GM13977 (cell line): ENCODE measurements around the gene INTS7.

Experiments
- DNase-seq: peaks from one replicate; pipeline ENCODE4 v3.0.0; 2012; ENCODE audit warnings: low spot score
- CTCF ChIP-seq: IDR thresholded peaks from 2 replicates; pipeline ENCODE4 v1.5.1; 2012; ENCODE audit warnings: mild to moderate bottlenecking, control low read depth; ENCODE audit not compliant: insufficient read depth; ENCODE audit errors: extremely low read depth, missing control alignments
- in situ Hi-C: fragments of 300-500 bp; cut with MboI; formaldehyde crosslinking; loops from one replicate; pipeline ENCODE4 v1.12.0; 2022; ENCODE audit warnings: low sequenced_read_pairs, low pct_unique_long_range_greater_than_20kb, mixed read lengths, inconsistent platforms; ENCODE audit not compliant: unreplicated experiment

Gene INTS7

GRCh38 chr1:212035123-212035834, at the start of gene INTS7, which contains the start of gene DTL:
INTS7 (minus strand) TSS chr1:212035557; CDS start chr1:212035437, 120 bp downstream.
DTL (plus strand) TSS chr1:212035748; CDS start chr1:212035891, 143 bp downstream.
- TF ChIP-seq CTCF = peak; percentile 77
- in situ Hi-C loops = loop anchor here (10.0 kb wide), 1 partner anchor 350 kb away; no protein-coding TSS in a partner anchor
- peak; percentile 95 for DNase-seq

GRCh38 chr1:212082765-212083406, 47.5 kb upstream of the INTS7 start:
- in situ Hi-C loops = no loop called here
- no peak for DNase-seq
- no peak for TF ChIP-seq CTCF

GRCh38 chr1:212078826-212079225, 43.5 kb upstream of the INTS7 start:
- no peak for DNase-seq
- in situ Hi-C loops = loop anchor here (10.0 kb wide), 1 partner anchor 276 kb away; no protein-coding TSS in a partner anchor
- TF ChIP-seq CTCF = no peak

GRCh38 chr1:212077028-212077427, 41.7 kb upstream of the INTS7 start:
- no peak for DNase-seq
- no peak for TF ChIP-seq CTCF
- in situ Hi-C loops = loop anchor here (10.0 kb wide), 1 partner anchor 278 kb away; no protein-coding TSS in a partner anchor

- no peak for DNase-seq
- in situ Hi-C loops = loop anchor here (10.0 kb wide), 1 partner anchor 280 kb away; no protein-coding TSS in a partner anchor
- TF ChIP-seq CTCF = no peak
Measured at GRCh38 chr1:212074856-212075255, 39.5 kb upstream of the INTS7 start.

GRCh38 chr1:212074313-212074712, 39.0 kb upstream of the INTS7 start:
- no peak for TF ChIP-seq CTCF
- DNase-seq = no peak
- in situ Hi-C loops = loop anchor here (10.0 kb wide), 1 partner anchor 280 kb away; no protein-coding TSS in a partner anchor
